ENCODE results near the gene RCBTB2.

Gene RCBTB2

DNA sequence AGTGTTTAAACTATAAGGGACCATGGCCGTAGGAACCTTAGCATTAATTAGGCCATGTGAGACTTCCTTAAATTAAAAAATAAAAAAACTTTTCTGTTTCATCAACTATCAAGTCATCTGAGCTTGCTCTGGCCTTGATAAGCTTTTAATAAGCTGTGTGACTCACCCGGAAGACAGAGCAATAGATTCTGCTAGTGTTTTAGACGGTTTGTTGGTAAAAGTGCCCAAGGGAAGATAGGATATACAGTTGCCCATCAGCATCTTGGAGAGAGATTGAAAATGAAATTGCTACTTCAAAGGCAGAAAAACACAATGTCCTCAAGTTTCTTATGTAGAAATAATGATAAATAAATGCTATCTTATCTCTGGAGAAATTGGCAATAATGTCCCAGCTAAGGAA lies 31.2 kb upstream of the RCBTB2 start:
- no peak for DNase-seq (ENCODE audit: low read depth in 2 of 2, low spot score in 1 of 2)

DNA sequence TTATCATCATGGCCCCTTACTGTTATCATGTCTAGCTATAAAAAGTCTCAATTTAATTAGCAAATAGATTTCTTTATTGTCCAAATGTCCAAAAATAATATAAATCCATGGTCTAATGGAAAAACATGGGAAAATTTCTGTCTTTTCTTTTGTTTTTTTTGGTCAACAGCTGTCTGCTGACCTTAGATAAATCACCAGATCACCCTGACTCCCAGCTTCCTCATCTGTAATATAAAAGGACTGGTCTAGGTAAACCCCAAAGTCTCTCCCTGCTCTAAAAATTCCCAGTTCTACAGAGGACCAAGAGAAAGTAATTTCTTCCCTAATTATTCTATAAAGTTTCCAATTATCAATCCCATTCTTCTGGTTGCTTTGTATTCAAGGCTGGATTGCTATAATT lies 30.7 kb upstream of the RCBTB2 start:
- no peak for DNase-seq (ENCODE audit: low read depth in 2 of 2, low spot score in 1 of 2)

DNA sequence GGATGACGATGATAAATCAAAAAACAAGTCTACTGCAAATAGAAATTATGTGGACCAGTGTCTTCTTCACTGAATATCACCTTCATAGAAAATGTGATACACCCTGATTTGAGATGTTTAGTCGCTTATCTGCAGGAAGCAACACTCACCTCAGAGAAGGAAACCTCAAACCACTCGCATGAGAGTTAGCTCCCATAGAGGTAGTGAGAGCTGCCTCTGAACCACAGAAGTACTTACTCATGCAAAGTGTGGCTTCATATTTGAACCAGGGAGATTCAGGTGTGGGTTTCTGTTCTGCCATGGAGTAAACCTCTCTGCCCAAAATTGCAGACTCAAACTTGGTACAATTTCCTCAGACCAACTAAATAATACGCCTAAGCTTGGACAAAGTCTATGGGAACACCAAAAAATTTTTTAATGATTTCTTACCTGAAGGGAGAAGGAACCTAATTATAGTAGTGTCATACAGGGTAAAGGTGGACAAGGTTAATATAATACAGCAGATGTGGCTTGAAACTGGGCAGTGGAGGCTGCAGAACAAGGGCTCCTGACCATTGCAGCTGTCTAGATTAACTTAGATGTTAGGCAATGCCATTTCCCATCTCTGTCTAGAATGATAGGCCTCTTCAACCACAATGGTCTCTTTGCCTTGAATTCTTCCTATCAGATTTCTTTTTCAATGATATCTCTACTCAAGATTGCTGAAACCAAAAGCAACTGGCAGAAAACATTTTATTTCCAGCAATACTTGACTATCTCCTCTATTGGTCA lies 29.6 kb upstream of the RCBTB2 start:
- DNase-seq (ENCODE audit: low read depth in 2 of 2, low spot score in 1 of 2): peak; percentile 18 to 40

DNA sequence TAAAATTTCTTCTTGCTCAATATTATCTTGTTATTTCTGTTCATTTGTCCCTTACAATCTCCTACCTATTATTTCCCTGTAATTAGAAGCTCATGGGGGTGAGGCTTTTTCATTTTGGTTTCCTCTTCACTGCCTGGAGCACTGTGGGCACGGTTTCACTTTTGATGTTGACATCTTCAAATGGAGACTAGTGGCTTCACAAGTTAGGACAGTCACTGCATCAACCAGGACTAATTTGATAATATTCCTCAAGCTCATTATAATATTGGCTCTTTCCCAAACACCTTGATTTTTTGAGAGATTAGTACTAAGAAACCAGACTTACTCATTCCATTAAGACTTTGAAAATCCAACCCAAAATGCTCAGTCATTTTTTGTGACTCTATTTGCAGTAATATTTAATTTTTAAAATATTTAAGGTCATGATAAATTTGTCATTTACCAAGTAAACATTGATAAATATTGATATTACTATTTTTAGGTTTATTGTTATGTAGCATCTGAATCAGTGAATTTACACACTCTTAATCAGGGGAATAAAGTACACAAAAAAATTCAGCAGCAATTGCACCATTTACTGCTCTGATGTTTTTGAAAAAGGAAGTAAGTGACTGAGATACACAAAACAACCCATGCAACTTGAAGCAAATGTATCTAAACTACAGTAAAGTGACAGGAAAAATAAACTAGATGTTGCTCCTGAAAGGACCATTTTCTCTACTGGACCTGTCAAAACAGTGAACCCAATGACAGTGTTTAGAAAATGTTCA lies 28.8 kb upstream of the RCBTB2 start:
- DNase-seq (ENCODE audit: low read depth in 2 of 2, low spot score in 1 of 2): no peak

DNA sequence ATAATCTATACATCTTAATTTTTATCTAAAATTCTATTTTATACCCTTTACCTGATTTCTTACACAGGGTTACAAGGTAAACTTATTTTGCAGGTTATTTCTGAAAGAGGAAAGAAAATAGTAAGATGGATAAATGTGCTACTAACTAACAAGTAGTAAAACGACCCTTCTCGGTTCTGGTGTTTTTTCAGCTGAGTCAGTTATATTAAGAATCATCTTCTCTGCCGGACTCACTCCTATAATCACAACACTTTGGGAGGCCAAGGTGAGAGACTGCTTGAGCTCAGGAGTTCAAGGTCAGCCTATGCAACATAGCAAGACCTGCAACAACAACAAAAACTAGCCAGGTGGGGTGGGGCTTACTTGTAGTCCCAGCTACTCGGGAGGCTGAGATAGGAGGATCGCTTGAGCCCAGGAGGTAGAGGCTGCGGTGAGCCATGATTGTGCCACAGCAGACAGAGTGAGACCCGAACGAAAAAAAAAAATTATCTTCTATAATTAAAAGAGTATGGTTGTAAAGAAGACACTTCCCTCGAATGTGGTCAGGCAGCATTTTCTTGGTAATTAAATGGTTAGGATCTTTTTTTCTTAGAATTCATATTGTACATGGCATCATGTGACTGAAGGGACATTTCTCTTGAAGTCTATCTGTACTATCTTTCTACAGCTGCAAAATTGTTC lies 27.9 kb upstream of the RCBTB2 start:
- no peak for DNase-seq (ENCODE audit: low read depth in 2 of 2, low spot score in 1 of 2)

DNA sequence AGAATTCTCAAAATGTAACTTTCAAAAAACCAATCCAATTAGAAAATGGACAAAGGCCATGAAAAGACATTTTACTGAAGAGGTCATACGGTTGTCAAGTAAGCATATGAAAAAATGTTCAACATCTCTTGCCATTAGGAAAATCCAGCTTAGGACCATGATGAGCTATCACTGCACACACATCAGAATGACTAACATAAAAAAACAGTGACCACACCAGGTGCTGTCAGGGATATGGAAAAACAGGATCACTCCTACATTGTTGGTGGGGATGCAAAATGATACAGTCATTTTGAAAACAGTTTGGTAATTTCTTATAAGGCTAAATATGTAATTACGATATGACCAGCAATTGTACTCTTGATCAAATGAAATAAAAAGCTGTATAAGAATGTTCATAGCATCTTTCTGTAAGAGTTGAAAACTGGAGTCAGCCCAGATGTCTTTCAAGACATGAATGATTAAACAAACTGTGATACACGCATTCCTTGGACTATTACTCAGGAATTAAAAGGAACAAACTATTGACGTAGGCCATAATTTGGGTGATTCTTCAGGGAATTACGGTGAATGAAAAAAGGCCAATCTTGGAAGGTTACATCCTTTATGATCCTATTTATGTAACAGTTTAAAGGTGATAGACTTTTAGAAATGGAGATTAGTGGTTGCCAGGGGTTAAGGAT lies 26.9 kb upstream of the RCBTB2 start:
- no peak for DNase-seq (ENCODE audit: low read depth in 2 of 2, low spot score in 1 of 2)

DNA sequence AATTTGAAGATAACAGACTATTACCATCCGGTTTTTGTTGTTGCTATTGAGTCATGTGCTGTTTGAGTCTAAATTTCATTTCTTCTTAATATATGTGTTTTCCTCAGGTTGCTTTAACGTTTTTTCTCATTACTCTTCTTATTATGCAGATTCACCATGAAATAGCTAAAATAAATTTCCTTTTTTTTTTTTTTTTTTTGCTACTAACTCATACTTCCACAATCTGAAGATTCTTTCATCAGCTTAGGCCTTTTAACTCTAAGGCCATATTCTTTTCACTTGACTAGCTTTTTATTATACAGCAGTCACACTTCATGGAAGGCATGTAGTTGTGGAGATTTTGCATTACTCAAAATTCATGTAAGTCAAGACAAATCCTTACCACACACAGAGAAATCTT lies 23.9 kb upstream of the RCBTB2 start:
- DNase-seq (ENCODE audit: low read depth in 2 of 2, low spot score in 1 of 2): no peak

DNA sequence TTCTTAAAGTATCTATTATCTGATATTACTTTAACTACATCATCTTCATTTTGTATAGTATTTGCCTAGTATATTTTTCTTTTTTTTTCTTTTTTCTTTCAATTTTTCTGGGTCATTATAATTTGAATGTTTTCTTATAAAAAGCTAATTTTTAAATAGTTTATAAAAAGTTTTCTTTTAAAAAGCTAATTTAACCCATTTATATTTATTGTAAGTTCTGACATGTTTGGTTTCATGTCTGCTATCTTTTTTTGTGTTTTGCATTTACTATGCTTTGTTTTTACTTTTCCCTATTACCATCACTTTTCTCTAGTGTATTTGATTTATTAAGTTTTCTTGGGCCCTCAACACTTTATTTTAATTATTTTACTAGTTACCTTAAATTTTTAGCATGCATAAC lies 22.6 kb upstream of the RCBTB2 start:
- no peak for DNase-seq (ENCODE audit: low read depth in 2 of 2, low spot score in 1 of 2)

DNA sequence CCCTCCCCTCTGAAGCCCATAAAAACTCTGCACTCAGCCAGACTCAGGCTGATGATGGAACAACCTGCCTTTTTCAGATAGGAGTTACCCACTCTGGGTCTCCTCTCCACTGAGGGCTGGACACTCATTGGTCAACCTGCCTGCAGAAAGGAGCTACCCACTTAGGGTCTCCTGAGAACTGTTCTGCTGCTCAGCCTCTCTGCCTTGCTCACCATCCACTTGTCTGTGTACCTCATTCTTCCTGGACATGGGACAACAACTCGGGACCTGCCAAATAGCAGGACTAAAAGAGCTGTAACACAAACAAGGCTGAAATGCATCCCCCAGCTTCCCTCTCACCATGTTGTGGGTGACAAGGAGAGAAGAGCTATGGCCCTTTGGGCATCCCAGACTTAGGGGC lies 18.4 kb upstream of the RCBTB2 start:
- no peak for DNase-seq (ENCODE audit: low read depth in 2 of 2, low spot score in 1 of 2)

DNA sequence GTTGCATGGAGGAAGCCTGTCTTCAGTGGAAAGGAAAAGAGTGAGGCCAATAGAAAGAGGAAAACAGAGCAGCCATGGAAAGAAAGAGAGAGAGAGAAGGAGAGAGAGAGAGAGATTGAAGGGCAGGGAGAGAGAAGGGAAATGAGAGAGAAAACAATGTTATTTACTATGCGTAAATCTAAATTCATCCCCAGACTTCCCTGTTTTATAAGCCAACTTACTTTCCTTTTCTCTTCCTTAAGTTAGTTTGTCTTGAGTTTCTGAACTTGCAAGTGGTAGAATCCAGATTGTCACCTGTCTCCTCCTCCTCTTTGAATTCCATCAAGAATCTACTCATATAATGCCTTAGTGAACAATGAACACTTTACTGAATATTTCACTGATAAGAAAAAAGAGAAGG lies 16.8 kb upstream of the RCBTB2 start:
- no peak for DNase-seq (ENCODE audit: low read depth in 2 of 2, low spot score in 1 of 2)

DNA sequence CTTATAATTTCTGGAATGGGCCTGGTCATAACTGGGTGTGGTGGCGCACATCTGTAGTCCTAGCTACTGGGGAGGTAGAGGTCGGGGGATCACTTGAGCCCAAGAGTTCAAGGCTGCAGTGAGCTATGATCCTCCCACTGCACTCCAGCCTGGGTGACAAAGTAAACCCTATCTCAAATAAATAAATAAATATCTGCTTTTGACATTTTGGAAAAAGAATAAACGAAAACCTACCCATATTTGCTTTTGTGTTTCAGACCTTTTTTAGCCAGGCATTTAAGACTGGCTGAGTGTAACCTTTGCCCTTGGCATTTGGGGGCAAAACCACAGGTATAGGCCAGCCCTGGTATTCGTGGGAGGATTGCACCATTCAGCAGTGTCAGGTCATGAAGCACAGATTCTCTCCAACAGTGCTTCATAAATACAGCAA lies 14.8 kb upstream of the RCBTB2 start:
- DNase-seq (ENCODE audit: low read depth in 2 of 2, low spot score in 1 of 2): no peak

DNA sequence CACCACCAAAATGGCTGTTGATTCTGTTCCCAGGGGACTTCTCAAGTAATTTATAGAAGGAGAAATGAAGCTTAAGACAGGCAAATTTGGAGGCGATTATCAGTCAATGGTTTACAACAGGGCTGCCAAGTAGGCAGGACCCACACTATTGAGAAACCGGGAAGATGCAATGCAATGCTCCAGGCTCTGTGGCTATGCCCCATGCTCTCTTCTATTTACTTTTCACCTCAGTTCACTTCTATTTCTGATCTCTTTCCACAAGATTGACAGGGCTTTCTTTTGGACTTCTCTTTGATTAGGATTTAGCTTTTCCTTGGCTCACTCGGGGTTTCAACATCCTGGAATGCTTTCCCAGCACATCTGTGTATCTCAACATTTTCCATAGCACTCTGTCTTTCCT lies 12.7 kb upstream of the RCBTB2 start:
- no peak for DNase-seq (ENCODE audit: low read depth in 2 of 2, low spot score in 1 of 2)

DNA sequence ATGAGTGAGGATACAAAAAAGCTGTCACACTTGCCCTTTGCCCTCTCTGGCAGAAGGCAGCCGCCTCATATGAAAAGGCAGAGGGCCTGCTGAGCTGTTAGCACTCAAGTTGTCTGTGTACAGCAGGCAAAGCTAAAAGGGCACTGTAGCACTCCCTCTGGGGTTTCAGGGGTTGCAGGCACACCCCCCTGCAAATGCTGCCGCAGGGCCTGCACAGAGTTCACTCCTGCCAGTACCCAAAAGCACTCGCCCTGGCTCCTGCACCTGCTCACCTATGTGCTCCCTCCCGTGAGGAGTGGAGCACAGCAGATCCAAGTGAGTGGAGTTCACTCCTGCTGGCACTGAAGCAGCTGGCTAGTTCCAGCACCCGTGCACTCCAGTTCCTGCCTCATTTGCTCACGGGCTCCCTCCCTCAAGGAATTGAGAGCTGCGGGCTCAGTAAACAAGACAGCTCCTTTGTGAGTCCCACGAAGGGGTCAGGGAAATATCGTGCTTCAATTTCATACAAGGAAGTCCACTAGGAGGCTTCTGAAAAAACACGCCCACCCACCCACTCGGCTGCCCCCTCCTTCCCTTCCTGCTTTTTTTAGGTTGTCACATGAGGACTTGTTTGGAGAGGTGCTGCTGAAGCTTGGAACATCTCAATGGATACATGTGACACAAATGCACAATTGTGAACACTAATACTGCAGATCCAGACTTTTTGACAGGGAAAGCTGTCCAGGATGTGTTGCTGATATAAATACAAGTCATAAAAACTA lies 9.9 kb upstream of the RCBTB2 start:
- no peak for DNase-seq (ENCODE audit: low read depth in 2 of 2, low spot score in 1 of 2)

DNA sequence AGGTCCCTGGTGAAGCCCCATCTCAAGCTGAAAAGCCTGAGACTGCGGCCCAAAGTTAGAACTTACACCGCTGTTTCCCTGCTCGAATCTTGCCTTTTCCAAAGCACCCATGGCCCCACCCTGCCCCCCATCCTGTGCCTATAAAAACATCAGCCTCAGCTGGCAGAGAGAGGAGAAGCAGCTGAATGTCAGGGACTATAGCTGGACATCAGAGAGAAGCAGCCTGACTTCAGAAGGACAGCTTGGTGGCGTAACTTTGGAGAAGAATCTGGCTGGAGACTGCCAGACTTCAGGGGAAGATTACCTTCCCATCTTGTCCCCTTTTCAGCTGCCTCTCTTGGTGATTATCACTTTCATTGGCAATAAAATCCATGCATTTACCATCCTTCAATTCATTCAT lies 9.3 kb upstream of the RCBTB2 start:
- no peak for DNase-seq (ENCODE audit: low read depth in 2 of 2, low spot score in 1 of 2)

DNA sequence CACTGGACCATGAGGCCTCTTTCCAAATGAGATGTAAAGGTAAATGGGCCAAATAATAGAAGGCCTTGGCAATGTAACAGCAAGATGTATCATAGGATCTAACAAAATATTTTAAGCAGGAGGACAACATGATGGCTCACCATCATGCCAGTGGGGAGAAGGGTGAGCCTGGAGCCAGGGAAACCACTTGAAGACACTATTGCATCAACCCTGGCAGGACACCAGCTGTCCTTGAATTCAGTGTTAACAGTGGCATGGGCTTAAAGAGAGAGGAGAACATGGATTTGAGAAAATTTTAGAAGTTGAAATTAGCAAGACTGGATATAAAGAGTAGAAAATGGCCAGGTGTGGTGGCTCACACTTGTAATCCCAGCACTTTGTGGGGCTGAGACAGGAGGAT lies 6.7 kb upstream of the RCBTB2 start:
- no peak for DNase-seq (ENCODE audit: low read depth in 2 of 2, low spot score in 1 of 2)

DNA sequence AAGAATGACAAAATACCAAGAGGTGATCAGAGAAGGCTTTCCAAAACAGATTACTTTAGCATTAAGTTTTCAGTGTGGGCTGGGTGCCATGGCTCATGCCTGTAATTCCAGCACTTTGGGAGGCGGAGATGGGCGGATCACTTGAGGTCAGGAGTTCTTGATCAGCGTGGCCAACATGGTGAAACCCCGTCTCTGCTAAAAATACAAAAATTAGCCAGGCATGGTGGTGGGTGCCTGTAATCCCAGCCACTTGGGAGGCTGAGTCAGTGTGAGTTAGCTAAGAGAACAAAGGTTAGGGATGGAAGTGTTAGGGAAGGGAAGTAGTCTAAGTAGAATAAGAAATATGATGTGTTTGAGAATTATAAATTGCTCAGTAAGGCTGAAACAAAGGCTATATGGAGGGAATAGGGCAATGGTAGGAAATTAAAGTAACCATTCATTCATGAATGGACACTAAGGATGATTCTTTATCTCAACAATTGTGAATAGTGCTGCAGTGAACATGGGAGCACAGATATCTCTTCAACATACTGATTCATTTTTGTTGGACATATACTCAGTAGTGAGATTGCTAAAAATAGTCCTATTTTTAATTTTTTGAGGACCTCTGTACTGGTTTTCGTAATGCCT lies 3.9 kb upstream of the RCBTB2 start:
- DNase-seq (ENCODE audit: low read depth in 2 of 2, low spot score in 1 of 2): no peak

DNA sequence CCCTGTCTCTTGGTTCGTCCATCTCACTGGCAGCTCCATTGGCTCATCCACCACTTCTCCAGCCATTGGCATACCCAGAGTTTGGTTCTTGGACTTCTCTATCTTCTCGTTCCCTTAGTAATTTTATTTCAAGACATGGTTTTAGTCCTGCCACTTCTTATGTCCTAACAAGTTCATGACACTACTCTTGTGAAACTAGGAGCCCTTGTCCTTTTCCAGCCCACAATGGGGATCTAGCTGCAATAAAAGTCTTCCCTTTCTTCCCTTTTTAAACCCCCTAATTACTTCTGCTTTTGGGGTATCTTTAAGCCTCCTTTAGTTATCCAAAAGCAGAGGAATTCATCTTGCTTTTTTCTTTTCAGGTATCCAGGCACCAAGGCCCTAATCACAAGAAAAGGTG lies 2.9 kb upstream of the RCBTB2 start:
- DNase-seq (ENCODE audit: low read depth in 2 of 2, low spot score in 1 of 2): no peak

DNA sequence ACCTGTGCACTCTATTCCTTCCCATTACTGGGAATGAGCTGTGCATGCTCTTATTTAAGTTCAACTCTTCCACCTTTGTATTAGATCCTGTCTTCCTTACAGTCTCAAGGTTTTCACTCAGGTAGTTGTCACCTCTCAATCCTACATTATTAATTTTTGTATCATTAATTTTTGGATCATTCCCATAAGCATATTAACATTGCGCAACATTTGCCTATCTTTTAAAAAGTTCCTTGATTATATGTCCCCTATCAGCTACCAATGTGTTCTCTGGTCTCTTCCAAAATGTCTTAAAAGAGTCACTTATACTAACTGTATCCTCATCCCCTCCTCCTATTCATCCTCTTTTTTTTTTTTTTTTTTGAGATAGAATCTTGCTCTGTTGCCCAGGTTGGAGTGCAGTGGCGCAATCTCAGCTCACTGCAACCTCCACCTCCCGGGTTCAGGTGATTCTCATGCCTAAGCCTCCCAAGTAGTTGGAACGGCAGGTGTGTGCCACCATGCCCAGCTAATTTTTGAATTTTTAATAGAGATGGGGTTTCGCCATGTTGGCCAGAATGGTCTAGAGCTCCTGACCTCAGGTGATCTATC lies 2.1 kb upstream of the RCBTB2 start:
- DNase-seq (ENCODE audit: low read depth in 2 of 2, low spot score in 1 of 2): no peak

DNA sequence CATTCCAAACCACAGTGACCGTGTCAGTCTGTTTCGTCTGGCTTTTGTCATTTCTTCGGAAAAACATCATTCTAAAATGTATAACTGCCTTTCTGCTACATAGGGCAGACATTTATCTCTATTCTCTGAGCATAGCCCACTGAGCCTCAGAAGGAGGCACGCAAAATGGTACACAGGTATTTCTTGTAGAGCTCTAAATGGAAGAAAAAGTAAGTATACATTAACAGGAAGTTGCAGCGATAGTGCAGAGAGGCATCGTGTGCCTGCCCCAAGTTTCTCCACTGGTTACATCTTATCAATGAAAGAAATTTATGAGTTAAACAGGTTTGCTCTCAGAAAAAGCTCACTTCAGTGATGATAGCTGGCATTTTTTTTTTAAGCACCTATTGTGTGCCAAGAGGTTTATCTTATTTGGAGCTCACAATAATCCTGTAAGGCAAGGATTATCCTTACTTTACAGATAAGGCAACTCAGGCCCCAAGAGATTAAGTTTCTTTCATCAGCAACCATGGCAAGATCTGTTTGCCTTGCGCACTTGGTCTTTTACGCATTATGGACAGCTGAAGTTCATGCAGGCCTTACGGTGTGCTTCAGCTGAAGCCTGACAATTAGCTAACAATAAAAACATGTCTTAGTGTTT lies 1.2 kb upstream of the RCBTB2 start:
- DNase-seq (ENCODE audit: low read depth in 2 of 2, low spot score in 1 of 2): no peak

DNA sequence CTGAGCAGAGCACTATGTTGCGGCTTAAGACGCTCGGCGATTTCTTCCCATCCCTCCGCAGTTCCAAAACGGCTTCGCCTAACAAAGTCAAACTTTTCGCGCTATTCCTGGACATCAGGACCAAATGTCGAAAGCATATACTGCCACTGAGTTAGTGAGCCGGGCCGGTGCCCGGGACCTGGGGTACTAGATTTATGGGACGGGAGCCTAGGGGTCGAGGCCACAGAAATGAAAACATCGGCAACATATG lies 699 bp downstream of the RCBTB2 start:
- no peak for DNase-seq (ENCODE audit: low read depth in 2 of 2, low spot score in 1 of 2)
